Mucosa of descending colon (tissue), 3 donors: ENCODE results near the gene LNX2. TPM values are rescaled to one million over a fixed set of nuclear protein-coding genes. Genes with fewer than 3 reads are reported as not detected.

Experiments
- ATAC-seq: fragments of 200-7000 bp; cut with Tn5 transposase; one replicate; pipeline ENCODE4 v1.9.1; 2020; ENCODE audit warnings: mild to moderate bottlenecking, moderate library complexity
- DNase-seq, 3 donors: peaks; one replicate each; pipeline ENCODE4 v3.0.0-alpha.2; 2020
- H3K36me3 ChIP-seq: fragments of 200-600 bp; one replicate; pipeline ENCODE4 v1.8.0; 2021; ENCODE audit warnings: low read depth, mild to moderate bottlenecking
- H3K4me1 ChIP-seq: fragments of 200-600 bp; one replicate; pipeline ENCODE4 v1.8.0; 2021; ENCODE audit warnings: low read depth, mild to moderate bottlenecking
- H3K4me3 ChIP-seq: fragments of 200-600 bp; one replicate; pipeline ENCODE4 v1.8.0; 2021; ENCODE audit warnings: mild to moderate bottlenecking
- H3K9me3 ChIP-seq: fragments of 200-600 bp; one replicate; pipeline ENCODE4 v1.8.0; 2021; ENCODE audit warnings: mild to moderate bottlenecking
- intact Hi-C, 2 donors: fragments of 100-400 bp; cut with DNase I in 1 of 2; cut with micrococcal nuclease in 1 of 2; formaldehyde crosslinking; loops; one replicate each; pipeline versions ENCODE4 v1.11.0 to v1.11.1; 2022; cut with DNase I, micrococcal nuclease
- total RNA-seq, 3 donors: library from RNA; stranded (reverse); fragmentation: NEBNext Ultra II Directional in 2 of 3; extraction: Animal tissue kit (Norgen Biotek cat#: 25700) in 2 of 3; gene quantifications; one replicate each; pipeline versions ENCODE4 v1.2.1 to v1.2.4, GENCODE V29; 2021 to 2023
- TF ChIP-seq, protein P1 (sequence below): fragments of 200-600 bp; IDR thresholded peaks from one replicate; pipeline ENCODE4 v1.8.0; 2022; ENCODE audit warnings: antibody characterized with exemption, mild to moderate bottlenecking
- donor health status: DM: no; HTN: no; CAD: no; lungs with moderate emphysema.
- donor health status: DM: no; HTN: no; CAD: no.
- donor health status: DM: no; HTN: yes; CAD: no.

LNX2 gene
- total RNA-seq, 3 donors from 2014 or later: 20.0 to 34.0 (median 26.2) TPM

DNA sequence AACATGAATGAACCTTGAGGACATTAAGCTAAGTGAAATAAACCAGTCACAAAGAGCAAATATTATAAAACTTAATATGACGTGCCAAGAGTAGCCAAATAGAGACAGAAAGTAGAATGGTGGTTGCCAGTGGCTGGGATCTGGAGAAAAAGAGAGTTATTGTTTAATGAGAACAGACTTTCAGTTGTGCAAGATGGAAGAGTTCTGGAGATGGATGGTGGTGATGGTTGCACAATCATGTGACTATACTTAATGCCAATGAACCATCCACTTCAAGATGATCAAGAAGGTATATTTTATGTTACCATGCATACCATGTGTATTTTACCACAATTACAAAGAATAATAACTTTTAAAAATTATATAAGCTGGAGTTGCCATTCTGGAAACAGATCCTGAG lies 104.2 kb downstream of the LNX2 start:
- TF ChIP-seq, protein P1, sequence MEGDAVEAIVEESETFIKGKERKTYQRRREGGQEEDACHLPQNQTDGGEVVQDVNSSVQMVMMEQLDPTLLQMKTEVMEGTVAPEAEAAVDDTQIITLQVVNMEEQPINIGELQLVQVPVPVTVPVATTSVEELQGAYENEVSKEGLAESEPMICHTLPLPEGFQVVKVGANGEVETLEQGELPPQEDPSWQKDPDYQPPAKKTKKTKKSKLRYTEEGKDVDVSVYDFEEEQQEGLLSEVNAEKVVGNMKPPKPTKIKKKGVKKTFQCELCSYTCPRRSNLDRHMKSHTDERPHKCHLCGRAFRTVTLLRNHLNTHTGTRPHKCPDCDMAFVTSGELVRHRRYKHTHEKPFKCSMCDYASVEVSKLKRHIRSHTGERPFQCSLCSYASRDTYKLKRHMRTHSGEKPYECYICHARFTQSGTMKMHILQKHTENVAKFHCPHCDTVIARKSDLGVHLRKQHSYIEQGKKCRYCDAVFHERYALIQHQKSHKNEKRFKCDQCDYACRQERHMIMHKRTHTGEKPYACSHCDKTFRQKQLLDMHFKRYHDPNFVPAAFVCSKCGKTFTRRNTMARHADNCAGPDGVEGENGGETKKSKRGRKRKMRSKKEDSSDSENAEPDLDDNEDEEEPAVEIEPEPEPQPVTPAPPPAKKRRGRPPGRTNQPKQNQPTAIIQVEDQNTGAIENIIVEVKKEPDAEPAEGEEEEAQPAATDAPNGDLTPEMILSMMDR: no peak
- Histone ChIP-seq H3K9me3 (no peaks in the 10 kb centered on the region), H3K4me1 (no peaks in the 10 kb centered on the region), H3K4me3 (no peak overlapping the region), H3K36me3 (no peaks in the 10 kb centered on the region)
- no peak for ATAC-seq
- intact Hi-C loops: no loop called here
- no peak for DNase-seq

DNA sequence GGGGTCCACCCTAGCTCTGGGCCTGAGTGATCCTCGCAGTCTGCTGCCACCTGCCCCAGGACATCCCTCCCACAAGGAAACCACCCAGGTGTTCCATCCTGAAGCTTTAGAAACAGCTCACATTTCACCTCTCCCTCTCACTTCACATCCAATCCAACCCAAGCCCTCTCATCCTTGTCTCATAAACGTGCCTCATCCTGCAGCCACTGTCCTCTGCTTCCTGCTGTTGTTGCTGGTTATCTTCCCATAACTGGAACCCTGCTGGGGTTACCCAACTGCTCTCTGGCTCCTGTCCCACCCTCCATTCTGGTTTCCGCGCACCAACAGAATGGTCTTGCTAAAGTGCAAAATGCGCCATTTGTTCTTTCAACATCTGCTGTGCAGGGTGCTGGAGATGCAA lies 110.2 kb downstream of the LNX2 start:
- ATAC-seq (no peak), DNase-seq (no peak)
- no peak overlapping the region for H3K4me3 ChIP-seq
- no peaks in the 10 kb centered on the region for H3K4me1 ChIP-seq
- H3K9me3 ChIP-seq: no peaks in the 10 kb centered on the region
- no peaks in the 10 kb centered on the region for H3K36me3 ChIP-seq
- intact Hi-C loops: no loop called here
- TF ChIP-seq, protein P1: no peak

DNA sequence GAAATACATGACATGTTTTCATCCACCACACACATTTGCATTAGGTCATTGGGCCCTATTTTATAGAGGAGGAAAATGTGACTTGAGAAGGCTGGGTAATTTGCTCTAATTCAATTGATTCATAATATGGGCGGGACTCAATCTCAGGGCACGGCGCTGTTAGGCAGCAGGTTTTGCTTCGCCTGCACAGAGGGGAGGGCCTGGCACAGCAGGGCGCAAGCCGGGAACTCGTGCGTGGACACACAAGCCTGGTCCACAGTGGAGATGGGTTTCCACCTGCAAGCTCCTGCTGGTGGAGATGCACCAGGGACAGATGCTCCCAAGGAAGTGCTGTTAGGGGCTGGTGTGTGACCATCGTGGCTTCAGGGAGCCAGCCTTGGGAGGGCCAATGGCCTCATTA lies 111.5 kb downstream of the LNX2 start:
- H3K4me3 ChIP-seq: no peak overlapping the region

DNA sequence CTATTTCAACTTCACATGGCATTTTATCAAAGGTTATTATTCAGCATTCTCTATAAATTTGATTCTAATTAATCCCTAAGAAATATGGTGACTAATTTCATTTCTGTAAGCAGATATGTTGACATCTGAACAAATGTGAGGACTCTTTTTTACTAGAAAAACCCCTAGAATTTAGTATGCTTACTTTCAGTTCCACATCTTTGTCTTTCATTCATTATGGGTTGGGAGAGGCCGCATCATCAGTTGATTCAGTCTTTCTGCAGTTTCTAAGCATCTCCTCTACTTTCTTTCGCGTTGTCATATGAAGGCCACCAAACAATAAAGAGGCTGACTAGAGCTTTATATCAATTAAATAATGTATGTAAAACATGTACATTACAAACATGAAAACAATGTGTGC lies 114.5 kb downstream of the LNX2 start:
- ATAC-seq: no peak
- DNase-seq: no peak
- Histone ChIP-seq H3K4me1 (no peaks in the 10 kb centered on the region), H3K9me3 (no peaks in the 10 kb centered on the region), H3K4me3 (no peak overlapping the region), H3K36me3 (no peaks in the 10 kb centered on the region)
- TF ChIP-seq, protein P1: no peak
- intact Hi-C loops: no loop called here

More for the DNA sequence above, 111.5 kb downstream of the LNX2 start:
- intact Hi-C loops: no loop called here
- Histone ChIP-seq H3K9me3 (no peaks in the 10 kb centered on the region), H3K36me3 (no peaks in the 10 kb centered on the region), H3K4me1 (no peaks in the 10 kb centered on the region)
- ATAC-seq (no peak), DNase-seq (no peak)
- TF ChIP-seq, protein P1: no peak

- TF ChIP-seq, protein P1: no peak
- no peak overlapping the region for H3K4me3 ChIP-seq
- no peaks in the 10 kb centered on the region for H3K9me3 ChIP-seq
- no peak for DNase-seq
- intact Hi-C loops: no loop called here
- H3K36me3 ChIP-seq: no peaks in the 10 kb centered on the region
- ATAC-seq: no peak
- H3K4me1 ChIP-seq: no peaks in the 10 kb centered on the region
These were observed 115.5 kb downstream of the LNX2 start for GRCh38 chr13:27504868-27505194.

DNA sequence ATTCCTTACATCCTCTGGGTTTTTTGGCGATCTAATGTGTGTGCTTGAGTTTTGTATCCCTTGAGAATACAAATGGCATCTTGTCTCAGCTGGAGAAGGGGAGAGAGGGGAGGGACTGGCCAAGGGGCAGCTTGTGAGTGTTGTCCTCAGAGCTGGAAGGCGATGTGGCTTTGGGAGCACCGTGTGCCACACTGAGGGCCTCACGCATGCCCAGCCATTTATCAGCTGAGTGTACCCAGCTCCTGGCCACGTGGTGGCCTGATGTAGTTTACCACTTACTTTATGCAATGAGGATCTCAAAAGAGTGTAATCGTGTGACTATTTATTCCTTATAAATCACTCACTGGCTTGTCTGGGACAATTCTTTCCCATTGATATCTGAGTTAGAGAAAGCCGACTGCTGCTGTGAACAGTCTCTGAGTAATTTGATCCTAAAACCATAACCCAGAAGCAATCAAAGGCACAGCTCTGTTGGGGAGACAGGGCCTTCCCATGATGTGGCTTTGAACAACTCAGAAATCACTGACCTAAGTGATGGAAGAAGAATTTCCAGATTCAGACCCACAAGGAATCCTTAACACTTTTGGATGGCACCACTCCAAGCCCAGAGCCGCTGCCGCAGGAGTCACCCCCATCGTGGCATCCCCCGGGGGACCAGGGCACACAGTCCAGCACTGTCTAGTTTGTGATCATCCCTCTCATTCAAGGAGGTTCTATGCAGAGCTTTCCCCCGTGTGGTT lies 116.0 kb downstream of the LNX2 start:
- DNase-seq: no peak
- no peaks in the 10 kb centered on the region for H3K4me1 ChIP-seq
- H3K36me3 ChIP-seq: no peaks in the 10 kb centered on the region
- no peak overlapping the region for H3K4me3 ChIP-seq
- intact Hi-C loops: no loop called here
- H3K9me3 ChIP-seq: no peaks in the 10 kb centered on the region
- ATAC-seq: no peak
- TF ChIP-seq, protein P1: no peak
